GM21723 (cell line): ENCODE results near the gene MSH2.

Source experiments
- ATAC-seq: cut with Tn5 transposase; IDR thresholded peaks from one replicate; pipeline ENCODE4 v1.9.1; 2021; ENCODE audit warnings: mild to moderate bottlenecking, moderate library complexity; ENCODE audit not compliant: unreplicated experiment

MSH2 gene

GRCh38 chr2:47530105-47530760 lies 127.3 kb downstream of the MSH2 start:
- no peak for ATAC-seq

- no peak for ATAC-seq
These were observed 128.6 kb downstream of the MSH2 start for GRCh38 chr2:47531378-47532042.
